ENCODE results near the gene PRSS57.

DNA sequence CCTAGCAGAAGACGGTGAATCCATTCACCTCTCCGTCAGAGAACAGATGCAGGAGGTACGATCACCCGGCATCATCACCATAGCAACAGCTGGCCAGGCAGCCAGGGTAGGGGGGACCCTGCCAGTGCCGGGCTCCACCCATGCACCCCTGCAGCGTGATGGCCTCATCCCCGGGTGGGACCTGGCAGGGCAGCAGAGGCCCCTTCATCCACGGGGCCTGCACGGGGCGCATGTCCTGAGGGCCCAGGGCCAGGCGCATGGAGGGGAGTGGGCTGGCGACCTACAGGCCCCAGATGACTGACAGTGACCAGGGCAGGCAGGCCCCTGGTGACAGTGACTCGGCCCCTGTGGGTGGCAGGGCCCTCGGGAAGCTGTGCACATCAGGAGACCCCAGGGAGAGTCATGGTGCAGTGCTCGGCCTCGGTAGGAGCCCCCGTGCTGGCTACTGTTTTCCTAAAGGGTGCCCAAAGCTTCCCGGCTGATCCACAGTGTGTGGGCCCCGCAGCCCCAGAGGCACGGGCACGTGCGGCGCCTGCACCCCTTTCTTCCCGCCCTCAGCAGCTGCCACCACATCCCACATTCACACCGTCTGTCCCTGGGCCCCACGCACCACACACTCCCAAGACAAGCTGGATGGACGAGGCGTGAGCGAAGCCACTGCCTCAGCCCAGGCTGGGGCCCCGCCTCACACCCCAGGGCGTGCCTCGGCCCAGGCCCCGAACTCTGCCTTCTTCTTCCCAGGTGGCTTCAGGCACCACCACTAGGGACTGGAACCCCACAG, 37.0 kb downstream of the PRSS57 start:
- no peak for TF ChIP-seq EZH2 (IDR thresholded peaks at IDR 0.05; ENCODE audit: low read length, missing control alignments)
- TF ChIP-seq, protein P1, sequence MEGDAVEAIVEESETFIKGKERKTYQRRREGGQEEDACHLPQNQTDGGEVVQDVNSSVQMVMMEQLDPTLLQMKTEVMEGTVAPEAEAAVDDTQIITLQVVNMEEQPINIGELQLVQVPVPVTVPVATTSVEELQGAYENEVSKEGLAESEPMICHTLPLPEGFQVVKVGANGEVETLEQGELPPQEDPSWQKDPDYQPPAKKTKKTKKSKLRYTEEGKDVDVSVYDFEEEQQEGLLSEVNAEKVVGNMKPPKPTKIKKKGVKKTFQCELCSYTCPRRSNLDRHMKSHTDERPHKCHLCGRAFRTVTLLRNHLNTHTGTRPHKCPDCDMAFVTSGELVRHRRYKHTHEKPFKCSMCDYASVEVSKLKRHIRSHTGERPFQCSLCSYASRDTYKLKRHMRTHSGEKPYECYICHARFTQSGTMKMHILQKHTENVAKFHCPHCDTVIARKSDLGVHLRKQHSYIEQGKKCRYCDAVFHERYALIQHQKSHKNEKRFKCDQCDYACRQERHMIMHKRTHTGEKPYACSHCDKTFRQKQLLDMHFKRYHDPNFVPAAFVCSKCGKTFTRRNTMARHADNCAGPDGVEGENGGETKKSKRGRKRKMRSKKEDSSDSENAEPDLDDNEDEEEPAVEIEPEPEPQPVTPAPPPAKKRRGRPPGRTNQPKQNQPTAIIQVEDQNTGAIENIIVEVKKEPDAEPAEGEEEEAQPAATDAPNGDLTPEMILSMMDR (conservative IDR thresholded peaks at IDR 0.05 in 1 of 2, IDR thresholded peaks at IDR 0.05 in 1 of 2; ENCODE audit: low read depth in 1 of 2, low read length in 2 of 2) = no peak
